Choroid plexus epithelial cell (primary cell): ENCODE data around the gene POLR3GL.

Experiments
- DNase-seq: peaks from one replicate; pipeline ENCODE4 v3.0.0-alpha.2; 2010; ENCODE audit warnings: low read depth
- H3K4me3 ChIP-seq: 2 replicates; pipeline ENCODE4 v1.5.1; 2011; ENCODE audit warnings: low read depth, mild to moderate bottlenecking, control low read depth, low read length, moderate library complexity
- TF ChIP-seq, protein P1 (sequence below): conservative IDR thresholded peaks from 2 replicates; pipeline ENCODE4 v1.5.1; 2011; ENCODE audit warnings: low read depth, mild to moderate bottlenecking, control low read depth, inconsistent platforms, low read length, moderate library complexity

Gene POLR3GL

GRCh38 chr1:145962157-145963102, 2.1 kb upstream of the POLR3GL start:
- H3K4me3 ChIP-seq: peak overlapping the region; percentile 74
- no peak for DNase-seq
- TF ChIP-seq, protein P1, sequence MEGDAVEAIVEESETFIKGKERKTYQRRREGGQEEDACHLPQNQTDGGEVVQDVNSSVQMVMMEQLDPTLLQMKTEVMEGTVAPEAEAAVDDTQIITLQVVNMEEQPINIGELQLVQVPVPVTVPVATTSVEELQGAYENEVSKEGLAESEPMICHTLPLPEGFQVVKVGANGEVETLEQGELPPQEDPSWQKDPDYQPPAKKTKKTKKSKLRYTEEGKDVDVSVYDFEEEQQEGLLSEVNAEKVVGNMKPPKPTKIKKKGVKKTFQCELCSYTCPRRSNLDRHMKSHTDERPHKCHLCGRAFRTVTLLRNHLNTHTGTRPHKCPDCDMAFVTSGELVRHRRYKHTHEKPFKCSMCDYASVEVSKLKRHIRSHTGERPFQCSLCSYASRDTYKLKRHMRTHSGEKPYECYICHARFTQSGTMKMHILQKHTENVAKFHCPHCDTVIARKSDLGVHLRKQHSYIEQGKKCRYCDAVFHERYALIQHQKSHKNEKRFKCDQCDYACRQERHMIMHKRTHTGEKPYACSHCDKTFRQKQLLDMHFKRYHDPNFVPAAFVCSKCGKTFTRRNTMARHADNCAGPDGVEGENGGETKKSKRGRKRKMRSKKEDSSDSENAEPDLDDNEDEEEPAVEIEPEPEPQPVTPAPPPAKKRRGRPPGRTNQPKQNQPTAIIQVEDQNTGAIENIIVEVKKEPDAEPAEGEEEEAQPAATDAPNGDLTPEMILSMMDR: no peak

DNA sequence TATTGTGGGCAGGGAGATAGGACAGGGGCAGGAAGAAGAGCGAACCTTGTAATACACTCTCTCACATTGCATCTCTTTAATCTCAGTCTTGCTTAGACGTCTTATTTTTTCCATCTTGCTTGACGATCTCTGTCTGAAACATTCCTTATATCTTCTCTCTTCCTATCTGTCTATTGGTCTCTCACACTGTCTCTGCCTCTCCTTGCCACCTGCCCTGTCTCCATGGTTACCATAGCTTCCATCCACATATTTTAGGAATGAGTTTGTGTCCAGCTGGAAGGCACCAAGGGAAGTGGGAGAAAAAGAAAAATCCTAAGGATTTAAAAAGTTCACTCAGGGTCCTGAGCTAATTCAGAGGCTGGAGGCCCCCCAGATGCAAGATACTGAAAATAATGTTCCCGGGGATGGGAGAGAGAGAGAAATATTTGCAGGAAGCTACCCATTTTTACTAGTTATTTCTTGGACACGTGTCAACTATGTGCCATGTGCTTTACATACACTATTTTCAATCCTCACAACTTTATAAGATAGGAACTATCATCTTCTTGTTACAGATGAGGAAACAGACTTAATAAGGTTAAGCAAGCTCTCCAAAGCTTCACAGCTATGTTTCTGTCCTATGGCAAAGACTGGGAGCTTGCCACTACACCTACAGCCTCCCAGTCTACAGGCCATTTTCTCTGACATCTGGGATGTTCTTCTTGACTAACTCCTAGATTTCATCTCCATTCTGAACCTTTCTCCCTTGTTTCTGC, 1.0 kb upstream of the POLR3GL start:
- TF ChIP-seq, protein P1: no peak
- peak overlapping the region; percentile 88 for H3K4me3 ChIP-seq
- peak; percentile 56 for DNase-seq

DNA sequence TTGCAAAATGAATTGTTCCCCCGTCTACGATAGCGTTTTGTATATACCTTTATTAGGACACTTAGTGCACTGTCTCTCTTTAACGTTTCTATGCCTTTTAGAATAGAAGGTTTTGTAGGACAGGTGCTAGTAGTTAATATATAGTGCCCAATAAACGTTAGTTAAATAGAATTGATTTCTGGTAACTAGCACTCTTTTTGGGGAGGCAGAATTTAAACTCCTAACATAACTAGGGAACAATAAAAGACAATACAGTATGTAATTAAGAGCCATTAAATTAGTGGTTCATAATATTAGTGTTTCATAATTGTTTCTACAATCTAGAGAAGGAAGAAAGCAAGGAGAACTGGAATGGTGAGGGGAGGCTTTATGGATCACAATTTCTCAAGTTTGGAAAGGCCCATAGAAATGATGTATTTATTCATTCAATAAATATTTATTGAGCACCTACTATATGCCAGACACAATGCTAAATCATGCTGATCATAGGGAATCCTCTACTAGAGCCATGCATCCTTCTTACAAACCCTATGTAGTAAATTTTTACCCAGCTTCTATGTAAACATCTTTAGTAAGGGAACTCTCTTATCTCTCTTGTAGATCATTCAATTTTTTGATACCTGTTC, 742 bp downstream of the POLR3GL start:
- TF ChIP-seq, protein P1: no peak
- no peak for DNase-seq
- H3K4me3 ChIP-seq: peak overlapping the region; percentile 88

DNA sequence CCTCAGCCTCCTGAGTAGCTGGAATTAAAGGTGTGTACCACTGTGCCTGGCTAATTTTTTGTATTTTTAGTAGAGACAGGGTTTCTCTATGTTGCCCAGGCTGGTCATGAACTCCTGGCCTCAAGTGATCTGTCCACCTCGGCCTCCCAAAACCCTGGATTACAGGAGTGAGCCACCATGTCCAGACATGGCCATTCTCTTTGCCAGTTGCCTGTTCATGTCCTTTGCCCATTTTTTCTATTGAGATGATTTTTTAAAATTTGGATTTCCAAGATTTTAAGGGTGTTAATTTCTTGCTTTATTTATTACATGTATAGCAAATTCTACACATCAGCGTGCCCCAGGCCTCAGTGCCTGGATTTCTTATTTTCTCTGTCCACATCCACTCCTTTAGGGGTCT, 2.8 kb downstream of the POLR3GL start:
- TF ChIP-seq, protein P1: no peak
- no peak overlapping the region for H3K4me3 ChIP-seq
- no peak for DNase-seq

GRCh38 chr1:145972580-145972979, 8.1 kb downstream of the POLR3GL start:
- DNase-seq: no peak
- H3K4me3 ChIP-seq: no peak overlapping the region
- TF ChIP-seq, protein P1: no peak

DNA sequence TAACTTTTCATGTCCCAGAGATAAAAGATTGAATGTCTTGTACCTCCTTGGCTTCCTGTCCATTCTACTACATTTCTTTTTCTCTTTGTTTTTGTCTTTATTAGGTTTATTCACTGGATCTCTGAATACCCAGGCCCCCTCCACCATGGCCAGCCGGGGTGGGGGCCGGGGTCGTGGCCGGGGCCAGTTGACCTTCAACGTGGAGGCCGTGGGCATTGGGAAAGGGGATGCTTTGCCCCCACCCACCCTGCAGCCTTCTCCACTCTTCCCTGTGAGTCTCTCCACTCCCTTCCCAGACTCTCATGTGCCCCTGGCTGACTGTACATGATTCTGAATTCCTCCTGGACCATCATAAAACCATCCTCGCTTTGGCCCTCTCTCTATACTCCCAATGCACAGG, 10.2 kb downstream of the POLR3GL start:
- TF ChIP-seq, protein P1: no peak

More for the DNA sequence above, 10.2 kb downstream of the POLR3GL start:
- no peak overlapping the region for H3K4me3 ChIP-seq
- DNase-seq: no peak
